Lower leg skin (tissue), 3 donors: Measurements from ENCODE around the gene HS6ST1.

Source experiments
- POLR2A ChIP-seq, 2 donors: fragments of 450-650 bp; IDR thresholded peaks; one replicate each; pipeline ENCODE4 v1.6.1; 2016 to 2017; ENCODE audit warnings: antibody characterized with exemption in 2 of 2, mild to moderate bottlenecking in 1 of 2, moderate library complexity in 1 of 2
- TF ChIP-seq, protein P1 (sequence below), 3 donors: fragments of 450-650 bp; IDR thresholded peaks; one replicate each; pipeline ENCODE4 v1.5.1; 2016; ENCODE audit warnings: antibody characterized with exemption in 3 of 3, mild to moderate bottlenecking in 3 of 3, moderate library complexity in 2 of 3

DNA sequence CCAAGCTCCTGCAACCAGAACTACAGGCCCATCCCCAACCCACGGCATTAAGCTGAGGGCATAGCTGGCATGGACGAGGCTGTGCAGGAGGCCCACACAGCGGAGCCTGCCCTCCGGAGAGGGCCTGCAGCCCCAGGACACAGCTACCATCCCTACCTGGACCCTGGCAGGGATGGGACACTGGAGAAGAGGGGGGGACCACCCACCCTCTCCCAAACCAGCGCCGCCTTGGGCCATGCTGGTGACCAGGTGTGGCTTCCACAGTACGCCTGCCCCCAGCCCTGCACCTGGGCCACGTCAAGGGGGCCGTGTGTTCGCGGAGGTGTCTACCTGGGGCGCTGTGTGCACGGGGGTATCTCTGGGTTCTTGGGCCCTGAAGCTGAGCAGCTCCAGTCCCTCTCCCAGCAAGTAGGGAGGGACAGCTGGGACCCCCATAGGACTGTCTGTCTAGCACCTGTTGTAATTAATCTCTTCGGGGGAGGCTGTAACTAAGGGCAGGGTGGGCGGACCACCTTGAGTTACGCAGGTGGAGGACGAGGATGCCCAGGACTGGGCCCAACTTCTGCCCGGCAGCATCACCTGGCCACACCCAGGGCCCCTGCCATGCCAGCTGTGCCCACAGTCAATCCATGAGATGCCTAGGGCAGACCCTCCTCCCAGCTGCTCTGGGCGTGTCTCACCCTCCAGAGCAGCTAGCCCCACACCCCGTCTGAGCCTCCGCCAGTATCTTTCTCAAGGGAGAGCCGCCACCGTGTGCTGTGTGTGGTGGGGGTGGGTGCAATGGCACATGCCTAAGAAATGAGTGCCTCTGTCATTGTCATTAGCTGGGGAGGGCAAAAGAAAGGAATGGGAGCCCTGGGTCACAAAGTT lies 18.3 kb downstream of the HS6ST1 start:
- TF ChIP-seq, protein P1, sequence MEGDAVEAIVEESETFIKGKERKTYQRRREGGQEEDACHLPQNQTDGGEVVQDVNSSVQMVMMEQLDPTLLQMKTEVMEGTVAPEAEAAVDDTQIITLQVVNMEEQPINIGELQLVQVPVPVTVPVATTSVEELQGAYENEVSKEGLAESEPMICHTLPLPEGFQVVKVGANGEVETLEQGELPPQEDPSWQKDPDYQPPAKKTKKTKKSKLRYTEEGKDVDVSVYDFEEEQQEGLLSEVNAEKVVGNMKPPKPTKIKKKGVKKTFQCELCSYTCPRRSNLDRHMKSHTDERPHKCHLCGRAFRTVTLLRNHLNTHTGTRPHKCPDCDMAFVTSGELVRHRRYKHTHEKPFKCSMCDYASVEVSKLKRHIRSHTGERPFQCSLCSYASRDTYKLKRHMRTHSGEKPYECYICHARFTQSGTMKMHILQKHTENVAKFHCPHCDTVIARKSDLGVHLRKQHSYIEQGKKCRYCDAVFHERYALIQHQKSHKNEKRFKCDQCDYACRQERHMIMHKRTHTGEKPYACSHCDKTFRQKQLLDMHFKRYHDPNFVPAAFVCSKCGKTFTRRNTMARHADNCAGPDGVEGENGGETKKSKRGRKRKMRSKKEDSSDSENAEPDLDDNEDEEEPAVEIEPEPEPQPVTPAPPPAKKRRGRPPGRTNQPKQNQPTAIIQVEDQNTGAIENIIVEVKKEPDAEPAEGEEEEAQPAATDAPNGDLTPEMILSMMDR (IDR thresholded peaks at IDR 0.05): no peak
- TF ChIP-seq POLR2A (IDR thresholded peaks at IDR 0.05): no peak
